SU-DHL-6 (cell line): ENCODE data around the gene AKIP1.

ENCODE experiments used
- H2AFZ ChIP-seq: fragments of 200-600 bp; sonication (generic); 2 replicates; pipeline ENCODE4 v1.6.1; 2014; ENCODE audit warnings: low read depth, mild to moderate bottlenecking, moderate library complexity, mixed read lengths, antibody characterized with exemption, low read length; ENCODE audit not compliant: severe bottlenecking
- H3F3A ChIP-seq: fragments of 200-600 bp; shearing (Covaris generic); 2 replicates; pipeline ENCODE4 v1.6.0; 2016; ENCODE audit warnings: antibody characterized with exemption, mild to moderate bottlenecking; ENCODE audit not compliant: insufficient read depth
- H3K27ac ChIP-seq: fragments of 200-600 bp; sonication (generic); 2 replicates; pipeline ENCODE4 v1.5.1; 2016; ENCODE audit warnings: low read depth, mild to moderate bottlenecking, low read length, moderate library complexity, mixed read lengths
- H3K27me3 ChIP-seq: fragments of 200-600 bp; sonication (generic), shearing (Covaris generic); 2 replicates; pipeline ENCODE4 v1.6.0; 2014; ENCODE audit warnings: mild to moderate bottlenecking, low read length
- H3K36me3 ChIP-seq: fragments of 200-600 bp; sonication (generic); 2 replicates; pipeline ENCODE4 v1.6.1; 2014; ENCODE audit warnings: mild to moderate bottlenecking, low read length, mixed read lengths
- H3K4me2 ChIP-seq: fragments of 300-600, 200-600 bp; shearing (Covaris generic), sonication (generic); 2 replicates; pipeline ENCODE4 v1.6.0; 2014; ENCODE audit warnings: low read length, low read depth, mild to moderate bottlenecking; ENCODE audit not compliant: poor library complexity, severe bottlenecking
- H3K4me3 ChIP-seq: fragments of 200-600 bp; sonication (generic); 2 replicates; pipeline ENCODE4 v1.5.1; 2014; ENCODE audit warnings: antibody characterized with exemption, low read length, mild to moderate bottlenecking, mixed read lengths; ENCODE audit not compliant: insufficient read depth, poor library complexity, severe bottlenecking
- H3K79me2 ChIP-seq: fragments of 200-600 bp; sonication (generic); 2 replicates; pipeline ENCODE4 v1.6.1; 2014; ENCODE audit warnings: mild to moderate bottlenecking, low read length, moderate library complexity; ENCODE audit not compliant: insufficient read depth
- H3K9ac ChIP-seq: fragments of 200-600 bp; sonication (generic); 2 replicates; pipeline ENCODE4 v1.7.0; 2014; ENCODE audit warnings: mild to moderate bottlenecking, low read length
- H3K9me2 ChIP-seq: fragments of 200-600 bp; sonication (generic); replicated peaks from 2 replicates; pipeline ENCODE4 v1.6.1; 2014; ENCODE audit warnings: low read length; ENCODE audit not compliant: insufficient read depth
- H3K9me3 ChIP-seq: fragments of 200-600 bp; sonication (generic); 2 replicates; pipeline ENCODE4 v1.6.1; 2014; ENCODE audit warnings: low read length, mixed read lengths; ENCODE audit not compliant: insufficient read depth
- H4K20me1 ChIP-seq: fragments of 200-600 bp; sonication (generic); 2 replicates; pipeline ENCODE4 v1.6.1; 2014; ENCODE audit warnings: low read depth, mild to moderate bottlenecking, antibody characterized with exemption, low read length, moderate library complexity, mixed read lengths
- EZH2phosphoT487 ChIP-seq: fragments of 200-600 bp; sonication (generic), shearing (Covaris generic); conservative IDR thresholded peaks from 2 replicates; pipeline ENCODE4 v1.6.1; 2018; ENCODE audit warnings: mild to moderate bottlenecking, antibody characterized with exemption, low read length, moderate library complexity, mixed read lengths
- TF ChIP-seq, protein P1 (sequence below): fragments of 200-600 bp; sonication (generic); IDR thresholded peaks from one replicate; pipeline ENCODE4 v1.5.1; 2017; ENCODE audit warnings: antibody characterized with exemption, mild to moderate bottlenecking, low read length, moderate library complexity; ENCODE audit not compliant: insufficient read depth, poor library complexity, severe bottlenecking

The AKIP1 gene

GRCh38 chr11:8914661-8915018 is 3.7 kb downstream of the AKIP1 start:
- Histone ChIP-seq H3K4me3 (no peak overlapping the region), H3K9me2 (no peaks in the 10 kb centered on the region), H3K9me3 (no peaks in the 10 kb centered on the region), H3K4me2 (peak overlapping the region; percentile 49), H3K36me3 (no peaks in the 10 kb centered on the region), H3F3A (peaks cover 10% of the 10 kb centered on the region), H4K20me1 (no peaks in the 10 kb centered on the region), H3K79me2 (no peaks in the 10 kb centered on the region), H3K27me3 (no peaks in the 10 kb centered on the region), H2AFZ (no peak overlapping the region), H3K9ac (no peak overlapping the region), H3K27ac (no peak overlapping the region)
- TF ChIP-seq, protein P1, sequence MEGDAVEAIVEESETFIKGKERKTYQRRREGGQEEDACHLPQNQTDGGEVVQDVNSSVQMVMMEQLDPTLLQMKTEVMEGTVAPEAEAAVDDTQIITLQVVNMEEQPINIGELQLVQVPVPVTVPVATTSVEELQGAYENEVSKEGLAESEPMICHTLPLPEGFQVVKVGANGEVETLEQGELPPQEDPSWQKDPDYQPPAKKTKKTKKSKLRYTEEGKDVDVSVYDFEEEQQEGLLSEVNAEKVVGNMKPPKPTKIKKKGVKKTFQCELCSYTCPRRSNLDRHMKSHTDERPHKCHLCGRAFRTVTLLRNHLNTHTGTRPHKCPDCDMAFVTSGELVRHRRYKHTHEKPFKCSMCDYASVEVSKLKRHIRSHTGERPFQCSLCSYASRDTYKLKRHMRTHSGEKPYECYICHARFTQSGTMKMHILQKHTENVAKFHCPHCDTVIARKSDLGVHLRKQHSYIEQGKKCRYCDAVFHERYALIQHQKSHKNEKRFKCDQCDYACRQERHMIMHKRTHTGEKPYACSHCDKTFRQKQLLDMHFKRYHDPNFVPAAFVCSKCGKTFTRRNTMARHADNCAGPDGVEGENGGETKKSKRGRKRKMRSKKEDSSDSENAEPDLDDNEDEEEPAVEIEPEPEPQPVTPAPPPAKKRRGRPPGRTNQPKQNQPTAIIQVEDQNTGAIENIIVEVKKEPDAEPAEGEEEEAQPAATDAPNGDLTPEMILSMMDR, result no peak
- no peak for TF ChIP-seq EZH2phosphoT487

DNA sequence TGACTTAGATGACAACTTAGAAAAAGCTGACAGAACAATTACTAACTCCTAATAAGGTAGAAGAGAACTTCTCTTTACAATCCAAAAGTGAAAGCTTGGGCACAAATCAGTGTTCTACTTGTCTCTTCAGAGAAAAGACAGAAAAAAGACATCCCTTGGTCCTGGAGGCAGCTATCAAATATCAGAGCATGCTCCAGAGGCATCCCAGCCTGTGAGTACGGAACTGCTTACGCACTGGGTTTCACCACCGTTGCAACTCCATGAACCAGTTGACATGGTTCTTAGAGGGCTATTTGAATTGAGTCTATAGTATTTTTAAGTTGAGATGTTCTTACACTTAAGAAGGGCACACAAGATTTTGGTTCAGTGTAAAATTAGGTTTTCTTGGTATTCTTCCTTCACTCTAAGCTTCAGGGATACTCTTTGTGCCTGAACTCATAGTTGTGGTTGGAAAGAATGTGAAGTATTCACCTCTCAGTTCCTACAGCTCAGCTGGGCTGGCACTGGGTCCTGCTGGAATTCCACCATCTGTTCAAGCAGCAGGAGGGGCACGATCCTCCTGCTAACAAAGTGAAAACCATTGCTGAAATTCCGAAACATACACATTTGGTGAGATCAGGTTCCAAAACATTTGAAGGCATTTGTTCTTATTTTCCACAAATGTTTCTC is 6.3 kb downstream of the AKIP1 start:
- TF ChIP-seq, protein P1, result no peak
- H3K9me3 ChIP-seq, result no peaks in the 10 kb centered on the region
- H2AFZ ChIP-seq, result no peak overlapping the region
- H4K20me1 ChIP-seq, result no peaks in the 10 kb centered on the region
- no peak overlapping the region for H3K4me3 ChIP-seq
- H3K4me2 ChIP-seq, result no peak overlapping the region
- H3K9me2 ChIP-seq, result no peaks in the 10 kb centered on the region
- no peak overlapping the region for H3K27ac ChIP-seq
- H3K79me2 ChIP-seq, result no peaks in the 10 kb centered on the region
- no peaks in the 10 kb centered on the region for H3K36me3 ChIP-seq
- H3K27me3 ChIP-seq, result no peaks in the 10 kb centered on the region
- H3F3A ChIP-seq, result peaks cover 7% of the 10 kb centered on the region
- no peak overlapping the region for H3K9ac ChIP-seq

- no peaks in the 10 kb centered on the region for H4K20me1 ChIP-seq
- TF ChIP-seq, protein P1, result no peak
- TF ChIP-seq EZH2phosphoT487, result no peak
Observed at GRCh38 chr11:8922691-8923090, 11.7 kb downstream of the AKIP1 start.

More at GRCh38 chr11:8922691-8923090, 11.7 kb downstream of the AKIP1 start:
- no peaks in the 10 kb centered on the region for H3K27me3 ChIP-seq
- no peaks in the 10 kb centered on the region for H3F3A ChIP-seq
- H3K9me2 ChIP-seq, result no peaks in the 10 kb centered on the region
- H3K4me2 ChIP-seq, result no peak overlapping the region
- H3K36me3 ChIP-seq, result no peaks in the 10 kb centered on the region
- H3K27ac ChIP-seq, result no peak overlapping the region
- H3K79me2 ChIP-seq, result no peaks in the 10 kb centered on the region
- H2AFZ ChIP-seq, result no peak overlapping the region
- H3K9me3 ChIP-seq, result no peaks in the 10 kb centered on the region
- no peak overlapping the region for H3K9ac ChIP-seq
- H3K4me3 ChIP-seq, result no peak overlapping the region
